ENCODE results near the gene HSPA12B.

Gene HSPA12B

GRCh38 chr20:3730803-3731672 is 1.4 kb upstream of the HSPA12B start:
- DNase-seq: no peak

GRCh38 chr20:3731944-3732326 is 550 bp upstream of the HSPA12B start:
- DNase-seq: no peak

GRCh38 chr20:3733119-3733995 is 872 bp downstream of the HSPA12B start:
- DNase-seq: no peak

- no peak for DNase-seq
Measured at GRCh38 chr20:3734111-3734843, 1.8 kb downstream of the HSPA12B start.

GRCh38 chr20:3735768-3736167 is 3.3 kb downstream of the HSPA12B start:
- no peak for DNase-seq

GRCh38 chr20:3738111-3739053 is 5.9 kb downstream of the HSPA12B start:
- no peak for DNase-seq

GRCh38 chr20:3739054-3739925 is 6.8 kb downstream of the HSPA12B start:
- no peak for DNase-seq

GRCh38 chr20:3739926-3740451 is 7.5 kb downstream of the HSPA12B start:
- DNase-seq: no peak

GRCh38 chr20:3740615-3741301 is 8.3 kb downstream of the HSPA12B start:
- no peak for DNase-seq

GRCh38 chr20:3741836-3742458 is 9.5 kb downstream of the HSPA12B start:
- DNase-seq: no peak

- no peak for DNase-seq
Measured at GRCh38 chr20:3743251-3743650, 10.8 kb downstream of the HSPA12B start.

- no peak for DNase-seq
Measured at GRCh38 chr20:3744037-3744436, 11.6 kb downstream of the HSPA12B start.

GRCh38 chr20:3744806-3745685 is 12.6 kb downstream of the HSPA12B start:
- DNase-seq: peak; percentile 68

GRCh38 chr20:3745686-3746173 is 13.2 kb downstream of the HSPA12B start:
- no peak for DNase-seq

- DNase-seq: no peak
Measured at GRCh38 chr20:3747471-3747870, 15.0 kb downstream of the HSPA12B start.

GRCh38 chr20:3748073-3748472 is 15.6 kb downstream of the HSPA12B start:
- DNase-seq: no peak

GRCh38 chr20:3749087-3749688 is 16.7 kb downstream of the HSPA12B start:
- no peak for DNase-seq
